ENCODE measurements around the gene DLL3.

DNA sequence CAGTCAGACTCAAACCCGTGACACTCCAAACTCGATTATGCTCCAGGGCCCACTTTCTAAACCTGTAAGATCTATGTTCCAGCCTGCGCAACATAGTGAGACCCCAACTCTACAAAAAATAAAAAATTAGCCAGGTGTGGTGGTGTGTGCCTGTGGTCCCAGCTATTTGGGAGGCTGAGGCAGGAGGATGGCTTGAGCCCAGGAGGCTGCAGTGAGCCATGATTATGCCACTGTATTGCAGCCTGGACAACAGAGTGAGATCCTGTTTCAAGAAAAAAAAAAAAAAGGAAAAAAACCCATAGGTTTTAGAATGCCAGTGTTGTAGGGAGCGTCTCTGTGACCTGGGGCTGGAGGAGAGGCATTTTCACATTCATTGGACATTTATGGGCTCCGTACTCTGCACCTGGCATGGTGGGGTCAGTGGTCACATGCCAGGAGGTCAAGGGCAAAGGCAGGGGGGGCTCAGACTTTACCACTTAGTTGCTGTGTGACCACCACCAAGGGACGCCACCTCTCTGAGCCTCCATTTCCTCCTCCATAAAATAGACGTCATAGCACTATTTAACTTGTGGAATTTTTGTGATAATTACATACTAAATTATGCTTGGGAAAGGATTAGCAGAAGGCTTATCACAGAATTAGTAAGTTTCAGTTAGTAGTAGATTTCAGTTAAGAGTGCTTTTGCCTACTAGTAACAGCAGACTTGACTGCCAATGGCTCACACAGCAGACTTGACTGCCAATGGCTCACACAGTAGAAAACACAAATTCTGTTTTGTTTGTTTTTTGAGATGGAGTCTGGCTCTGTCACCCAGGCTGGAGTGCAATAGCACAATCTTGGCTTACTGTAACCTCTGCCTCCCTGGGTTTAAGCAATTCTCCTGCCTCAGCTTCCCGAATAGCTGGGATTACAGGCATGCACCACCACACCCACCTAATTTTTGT lies 22.1 kb downstream of the DLL3 start:
- TF ChIP-seq, protein P1, sequence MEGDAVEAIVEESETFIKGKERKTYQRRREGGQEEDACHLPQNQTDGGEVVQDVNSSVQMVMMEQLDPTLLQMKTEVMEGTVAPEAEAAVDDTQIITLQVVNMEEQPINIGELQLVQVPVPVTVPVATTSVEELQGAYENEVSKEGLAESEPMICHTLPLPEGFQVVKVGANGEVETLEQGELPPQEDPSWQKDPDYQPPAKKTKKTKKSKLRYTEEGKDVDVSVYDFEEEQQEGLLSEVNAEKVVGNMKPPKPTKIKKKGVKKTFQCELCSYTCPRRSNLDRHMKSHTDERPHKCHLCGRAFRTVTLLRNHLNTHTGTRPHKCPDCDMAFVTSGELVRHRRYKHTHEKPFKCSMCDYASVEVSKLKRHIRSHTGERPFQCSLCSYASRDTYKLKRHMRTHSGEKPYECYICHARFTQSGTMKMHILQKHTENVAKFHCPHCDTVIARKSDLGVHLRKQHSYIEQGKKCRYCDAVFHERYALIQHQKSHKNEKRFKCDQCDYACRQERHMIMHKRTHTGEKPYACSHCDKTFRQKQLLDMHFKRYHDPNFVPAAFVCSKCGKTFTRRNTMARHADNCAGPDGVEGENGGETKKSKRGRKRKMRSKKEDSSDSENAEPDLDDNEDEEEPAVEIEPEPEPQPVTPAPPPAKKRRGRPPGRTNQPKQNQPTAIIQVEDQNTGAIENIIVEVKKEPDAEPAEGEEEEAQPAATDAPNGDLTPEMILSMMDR (IDR thresholded peaks at IDR 0.05), result no peak
- no peak for TF ChIP-seq POLR2AphosphoS5 (IDR thresholded peaks at IDR 0.05)
- no peak for TF ChIP-seq POLR2A (IDR thresholded peaks at IDR 0.05)
